Stimulated activated naive CD4-positive, alpha-beta T cell (primary cell): ENCODE measurements around the gene KARS1.

Experiments
- DNase-seq, 6 experiments: peaks; one replicate each; lab custom pipeline; 2025; lab: John Stamatoyannopoulos, UW

The KARS1 gene

DNA sequence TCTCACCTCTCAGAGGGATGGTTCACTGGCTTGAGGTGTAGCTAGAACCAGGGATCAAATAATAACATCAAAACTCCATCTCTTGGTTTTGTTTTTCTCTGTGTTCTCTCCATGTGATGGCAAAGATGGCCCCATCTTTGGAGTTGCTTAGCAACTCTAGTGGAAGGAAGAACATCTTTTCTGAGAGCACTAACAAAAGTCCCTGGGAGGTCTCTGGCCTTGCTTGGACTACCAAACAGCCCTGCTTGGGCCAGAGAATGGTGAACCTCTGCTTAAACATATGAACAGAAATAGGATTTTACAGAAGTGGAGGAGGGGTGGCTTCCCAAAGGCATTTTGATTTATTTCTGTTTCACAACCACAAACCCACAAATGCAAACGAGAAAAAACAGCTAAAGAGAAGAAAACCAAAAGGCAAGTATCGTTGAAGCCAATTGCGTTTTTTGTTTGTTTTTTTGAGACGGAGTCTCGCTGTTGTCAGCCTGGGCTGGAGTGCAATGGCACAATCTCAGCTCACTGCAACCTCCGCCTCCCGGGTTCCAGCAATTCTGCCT, 68.1 kb downstream of the KARS1 start:
- DNase-seq, result no peak

DNA sequence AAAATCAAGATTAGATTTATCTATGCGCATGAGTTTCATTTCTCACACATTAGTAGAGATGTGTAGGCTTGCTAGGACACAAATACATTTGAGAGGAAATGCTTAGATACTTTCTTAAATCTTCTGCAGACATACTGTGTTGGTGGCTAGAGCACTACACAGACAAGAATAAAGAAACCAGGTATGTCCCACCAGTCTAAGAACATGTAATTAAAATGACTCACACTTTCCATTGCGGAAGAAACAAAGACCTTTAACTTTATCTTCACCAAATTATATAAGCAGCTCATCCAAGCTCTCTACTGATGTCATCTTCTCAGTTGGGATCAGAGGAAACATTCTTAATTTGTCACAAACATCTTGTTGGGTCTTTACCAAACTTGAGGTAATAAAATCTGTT, 68.7 kb downstream of the KARS1 start:
- no peak for DNase-seq

DNA sequence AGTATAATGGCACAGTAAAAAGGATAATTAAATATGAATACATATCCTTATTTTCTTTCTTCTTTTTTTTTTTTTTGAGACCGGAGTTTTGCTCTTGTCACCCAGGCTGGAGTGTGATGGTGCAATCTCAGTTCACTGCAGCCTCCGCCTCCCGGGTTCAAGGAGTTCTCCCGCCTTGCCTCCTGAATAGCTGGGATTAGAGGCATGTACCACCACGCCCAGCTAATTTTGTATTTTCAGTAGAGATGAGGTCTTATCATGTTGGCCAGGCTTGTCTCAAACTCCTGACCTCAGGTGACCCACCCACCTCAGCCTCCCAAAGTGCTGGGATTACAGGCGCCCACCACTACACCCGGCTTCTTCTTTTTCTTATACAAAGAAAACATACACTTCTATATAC, 69.3 kb downstream of the KARS1 start:
- no peak for DNase-seq
